Endothelial cell of umbilical vein (primary cell): ENCODE data around the gene ALOX12. TPM values are rescaled to one million over a fixed set of nuclear protein-coding genes. Genes with fewer than 3 reads are reported as not detected.
A peak's percentile ranks its signal among the peaks of the same experiment; 100 is the strongest.

Experiments
- BruUV-seq: library from RNA; stranded (reverse); fragments of 400-500 nt; replicated peaks from 2 replicates; lab custom pipeline; 2021; lab: Mats Ljungman, UMichigan
- CTCF ChIA-PET: fragments of 300-600, 350-600 bp; sonication (Branson Sonifier 250); formaldehyde crosslinking; loops from one replicate; lab custom pipeline; 2021; ENCODE audit warnings: antibody characterized with exemption, inconsistent platforms; lab: Charles Lee
- POLR2A ChIA-PET: fragments of 300-600, 350-600 bp; sonication (Branson Sonifier 250); formaldehyde crosslinking; loops from one replicate; lab custom pipeline; 2021; ENCODE audit warnings: antibody characterized with exemption, inconsistent platforms; lab: Charles Lee
- DNase-seq: peaks from one replicate; pipeline ENCODE4 v3.0.0-alpha.2; 2011; ENCODE audit warnings: low read depth, low spot score
- FAIRE-seq: peaks from 2 replicates; lab custom pipeline; 2011; peaks lifted over from hg19 to GRCh38; lab: Jason Lieb, UNC
- H2AFZ ChIP-seq: 2 replicates; pipeline ENCODE4 v1.6.0; 2012; ENCODE audit warnings: low read depth, low read length, control low read depth, inconsistent platforms
- H3K27ac ChIP-seq: 2 replicates; pipeline ENCODE4 v1.5.1; 2011; ENCODE audit warnings: low read depth, mild to moderate bottlenecking, control low read depth, low read length, moderate library complexity; ENCODE audit not compliant: insufficient read depth
- H3K27me3 ChIP-seq, 2 experiments: 2 replicates each; pipeline versions ENCODE4 v1.6.0 to v1.6.1; 2011; ENCODE audit warnings: low read length in 2 of 2, mixed read lengths in 1 of 2; ENCODE audit not compliant: control insufficient read depth in 2 of 2, insufficient read depth in 2 of 2
- H3K36me3 ChIP-seq, 2 experiments: 2 replicates in 1 of 2; 3 replicates in 1 of 2; pipeline ENCODE4 v1.5.1; 2011; ENCODE audit warnings: low read length in 2 of 2, mild to moderate bottlenecking in 1 of 2, moderate library complexity in 1 of 2; ENCODE audit not compliant: control insufficient read depth in 2 of 2, insufficient read depth in 2 of 2; ENCODE audit errors: extremely low read depth in 1 of 2
- H3K4me1 ChIP-seq: 3 replicates; pipeline ENCODE4 v1.5.1; 2011; ENCODE audit warnings: mild to moderate bottlenecking, low read length; ENCODE audit not compliant: control insufficient read depth, insufficient read depth; ENCODE audit errors: extremely low read depth
- H3K4me2 ChIP-seq: 2 replicates; pipeline ENCODE4 v1.6.1; 2011; ENCODE audit warnings: low read length, control low read depth, mixed read lengths; ENCODE audit not compliant: insufficient read depth
- H3K4me3 ChIP-seq, 3 experiments: fragments of 200-600 bp in 1 of 3; sonication (generic), shearing (Covaris generic) in 1 of 3; replicated peaks in 1 of 3; 2 replicates each; pipeline ENCODE4 v1.5.1; 2011 to 2016; ENCODE audit warnings: control low read depth in 3 of 3, low read length in 3 of 3, mild to moderate bottlenecking in 2 of 3, inconsistent platforms in 1 of 3, low read depth in 1 of 3, moderate library complexity in 1 of 3; ENCODE audit not compliant: insufficient read depth in 1 of 3
- H3K79me2 ChIP-seq: 2 replicates; pipeline ENCODE4 v1.6.0; 2012; ENCODE audit warnings: low read length, inconsistent platforms; ENCODE audit not compliant: control insufficient read depth, insufficient read depth
- H3K9ac ChIP-seq: replicated peaks from 2 replicates; pipeline ENCODE3; 2011; ENCODE audit warnings: low read length, control low read depth; ENCODE audit not compliant: insufficient read depth; ENCODE audit errors: extremely low read depth
- H3K9me1 ChIP-seq: replicated peaks from 3 replicates; pipeline ENCODE4 v1.6.0; 2011; ENCODE audit warnings: mild to moderate bottlenecking, low read length; ENCODE audit not compliant: control insufficient read depth, insufficient read depth; ENCODE audit errors: extremely low read depth
- H3K9me3 ChIP-seq: replicated peaks from 2 replicates; pipeline ENCODE4 v1.5.1; 2012; ENCODE audit warnings: low read length, inconsistent platforms; ENCODE audit not compliant: control insufficient read depth, insufficient read depth
- H4K20me1 ChIP-seq: replicated peaks from 2 replicates; pipeline ENCODE3; 2011; ENCODE audit warnings: mild to moderate bottlenecking, low read length; ENCODE audit not compliant: control insufficient read depth, insufficient read depth; ENCODE audit errors: extremely low read depth
- CTCF ChIP-seq, 2 donors: IDR thresholded peaks; 1 replicate in 1 of 2; 2 replicates in 1 of 2; pipeline ENCODE4 v1.5.1; 2011; ENCODE audit warnings: low read length in 2 of 2, mild to moderate bottlenecking in 2 of 2, moderate library complexity in 2 of 2, control low read depth in 1 of 2, inconsistent platforms in 1 of 2, low read depth in 1 of 2; ENCODE audit not compliant: insufficient read depth in 1 of 2; ENCODE audit errors: extremely low read depth in 1 of 2
- EZH2 ChIP-seq: IDR thresholded peaks from 2 replicates; pipeline ENCODE4 v1.6.1; 2012; ENCODE audit warnings: borderline replicate concordance, low read depth, mild to moderate bottlenecking, moderate library complexity, low read length, inconsistent platforms; ENCODE audit not compliant: severe bottlenecking
- FOS ChIP-seq: IDR thresholded peaks from 2 replicates; pipeline ENCODE4 v1.6.1; 2011; ENCODE audit warnings: mild to moderate bottlenecking, low read length, moderate library complexity, borderline replicate concordance; ENCODE audit not compliant: insufficient read depth
- GATA2 ChIP-seq: IDR thresholded peaks from 2 replicates; pipeline ENCODE4 v1.7.0; 2011; ENCODE audit warnings: low read depth, mild to moderate bottlenecking, moderate library complexity, mixed read lengths, low read length; ENCODE audit not compliant: insufficient read length, insufficient read depth
- JUN ChIP-seq: IDR thresholded peaks from 2 replicates; pipeline ENCODE4 v1.6.1; 2011; ENCODE audit warnings: borderline replicate concordance, low read depth; ENCODE audit not compliant: insufficient read length, insufficient read depth
- MAX ChIP-seq: IDR thresholded peaks from 2 replicates; pipeline ENCODE4 v1.6.1; 2011; ENCODE audit not compliant: insufficient read depth, insufficient read length
- MYC ChIP-seq: IDR thresholded peaks from one replicate; pipeline ENCODE4 v1.6.1; 2011; ENCODE audit warnings: mild to moderate bottlenecking, low read depth, low read length
- POLR2A ChIP-seq: IDR thresholded peaks from 2 replicates; pipeline ENCODE4 v1.6.1; 2012; ENCODE audit warnings: low read depth, mild to moderate bottlenecking, control low read depth, low read length
- POLR2AphosphoS5 ChIP-seq: IDR thresholded peaks from 2 replicates; pipeline ENCODE4 v1.6.1; 2012; ENCODE audit warnings: low read depth, mild to moderate bottlenecking, control low read depth, low read length, moderate library complexity; ENCODE audit not compliant: insufficient read depth
- dilution Hi-C: fragments of 300-500 bp; cut with MboI; formaldehyde crosslinking; loops from one replicate; pipeline ENCODE4 v1.15.0; 2019; ENCODE audit warnings: low sequenced_read_pairs; ENCODE audit not compliant: extremely low pct_ligation_motif_present
- intact Hi-C: fragments of 100-400 bp; cut with micrococcal nuclease; formaldehyde crosslinking; loops from one replicate; pipeline ENCODE4 v1.10.0; 2022
- polyA plus RNA-seq, 4 experiments: library from polyadenylated mRNA; depleted of rRNA in 3 of 4; stranded (reverse) in 3 of 4; unstranded in 1 of 4; fragments of >200 nt; gene quantifications; 2 replicates each; pipeline versions ENCODE4 v1.2.1 to v1.2.3, GENCODE V29; 2011 to 2012; ENCODE audit warnings: missing spikeins in 1 of 4
- total RNA-seq: library from RNA; stranded (reverse); gene quantifications from 2 replicates; pipeline ENCODE4 v1.2.3, GENCODE V29; 2021

ALOX12 gene
- total and polyA plus RNA-seq, 2 donors (not counting 3 experiments of a cell fraction or from before 2014, with no cell fraction given), result not detected

- Histone ChIP-seq H3K4me3 (no peak overlapping the region), H4K20me1 (no peaks in the 10 kb centered on the region), H3K36me3 (peaks cover 0 to 3% of the 10 kb centered on the region in 2 experiments), H3K4me2 (no peak overlapping the region), H3K79me2 (peaks cover 29% of the 10 kb centered on the region), H3K9ac (no peak overlapping the region), H3K27ac (peak overlapping the region; percentile 94), H3K4me1 (peaks cover 50% of the 10 kb centered on the region), H3K27me3 (no peaks in the 10 kb centered on the region), H2AFZ (no peak overlapping the region), H3K9me3 (no peaks in the 10 kb centered on the region), H3K9me1 (no peaks in the 10 kb centered on the region)
- intact Hi-C loops, result no loop called here
- POLR2A ChIA-PET, result no interaction called here
- dilution Hi-C loops, result no loop called here
- no TSS peak for BruUV-seq
- FAIRE-seq (no peak), DNase-seq (no peak)
- CTCF ChIA-PET, result interaction anchor here (1.2 kb wide), 2 partner anchors 102 to 105 kb away, joined by 5 to 6 read pairs; no protein-coding TSS in a partner anchor
- TF ChIP-seq POLR2A, result no peak
- TF ChIP-seq FOS, result no peak
- no peak for TF ChIP-seq MAX
- no peak for TF ChIP-seq CTCF (IDR thresholded peaks at IDR 0.05; ENCODE audit: extremely low read depth in 1 of 2, insufficient read depth in 1 of 2, low read depth in 1 of 2, low read length in 2 of 2)
- no peak for TF ChIP-seq MYC
- no peak for TF ChIP-seq POLR2AphosphoS5
- TF ChIP-seq JUN, result no peak
- TF ChIP-seq EZH2, result no peak
- TF ChIP-seq GATA2, result no peak
Measured at GRCh38 chr17:7016418-7016817, 20.6 kb downstream of the ALOX12 start.
